SK-N-SH (cell line): Measurements from ENCODE around the gene SMPDL3A. TPM values are rescaled to one million over a fixed set of nuclear protein-coding genes. Genes with fewer than 3 reads are reported as not detected.

Source experiments
- CTCF ChIA-PET: fragments of 300-600, 350-600 bp; formaldehyde crosslinking; extraction: SDS; loops from one replicate; lab custom pipeline; 2021; lab: Yijun Ruan, JAX
- POLR2A ChIA-PET: fragments of 350-600 bp; sonication (Branson Sonifier 250); formaldehyde crosslinking; extraction: SDS; loops from one replicate; lab custom pipeline; 2020; ENCODE audit warnings: antibody characterized with exemption, inconsistent platforms; lab: Yijun Ruan, JAX
- DNase-seq: peaks from one replicate; pipeline ENCODE4 v3.0.0; 2012
- H2AFZ ChIP-seq: fragments of 200-600 bp; sonication (generic); 2 replicates; pipeline ENCODE4 v1.8.1; 2016; ENCODE audit warnings: antibody characterized with exemption, mild to moderate bottlenecking, low read depth
- H3F3A ChIP-seq: fragments of 200-600 bp; sonication (generic); replicated peaks from 2 replicates; pipeline ENCODE3; 2016; ENCODE audit warnings: antibody characterized with exemption, mild to moderate bottlenecking; ENCODE audit not compliant: insufficient read depth
- H3K27ac ChIP-seq, 2 experiments: fragments of 200-500 bp in 1 of 2; fragments of 200-600 bp in 1 of 2; sonication (Bioruptor generic) in 1 of 2; sonication (generic), shearing (Covaris generic) in 1 of 2; 2 replicates each; pipeline versions ENCODE4 v1.5.1 to v1.6.1; 2014 to 2016; ENCODE audit warnings: low read depth in 2 of 2, inconsistent platforms in 1 of 2, low read length in 1 of 2, mild to moderate bottlenecking in 1 of 2, mixed read lengths in 1 of 2
- H3K27me3 ChIP-seq: fragments of 200-600 bp; sonication (generic), shearing (Covaris generic); 2 replicates; pipeline ENCODE4 v1.6.1; 2016; ENCODE audit warnings: mixed run types; ENCODE audit not compliant: insufficient read depth
- H3K36me3 ChIP-seq, 2 experiments: fragments of 200-500 bp in 1 of 2; fragments of 200-600 bp in 1 of 2; sonication (Bioruptor generic) in 1 of 2; sonication (generic) in 1 of 2; replicated peaks in 1 of 2; 2 replicates each; pipeline versions ENCODE3 to v1.5.1; 2014 to 2016; ENCODE audit warnings: low read length in 1 of 2, mild to moderate bottlenecking in 1 of 2; ENCODE audit not compliant: insufficient read depth in 2 of 2, control insufficient read depth in 1 of 2
- H3K4me1 ChIP-seq, 2 experiments: fragments of 200-500 bp in 1 of 2; fragments of 200-600 bp in 1 of 2; sonication (Bioruptor generic) in 1 of 2; sonication (generic), shearing (Covaris generic) in 1 of 2; 2 replicates each; pipeline versions ENCODE4 v1.5.1 to v1.6.1; 2014 to 2016; ENCODE audit warnings: low read depth in 1 of 2, low read length in 1 of 2, mixed run types in 1 of 2; ENCODE audit not compliant: insufficient read depth in 2 of 2, control insufficient read depth in 1 of 2
- H3K4me2 ChIP-seq: fragments of 200-600 bp; sonication (generic), shearing (Covaris generic); 2 replicates; pipeline ENCODE4 v1.6.1; 2017; ENCODE audit warnings: mixed run types
- H3K4me3 ChIP-seq, 2 experiments: fragments of 200-500 bp in 1 of 2; fragments of 200-600 bp in 1 of 2; sonication (Bioruptor generic) in 1 of 2; sonication (generic), shearing (Covaris generic) in 1 of 2; 2 replicates each; pipeline versions ENCODE4 v1.5.1 to v1.8.1; 2014 to 2016; ENCODE audit warnings: low read depth in 2 of 2, inconsistent platforms in 1 of 2, low read length in 1 of 2, mild to moderate bottlenecking in 1 of 2, mixed read lengths in 1 of 2, moderate library complexity in 1 of 2
- H3K79me2 ChIP-seq: fragments of 200-600 bp; sonication (generic); 2 replicates; pipeline ENCODE4 v1.8.1; 2017; ENCODE audit warnings: mild to moderate bottlenecking; ENCODE audit not compliant: insufficient read depth
- H3K9ac ChIP-seq: fragments of 200-600 bp; sonication (generic); 2 replicates; pipeline ENCODE4 v1.6.1; 2017; ENCODE audit warnings: mixed run types
- H3K9me2 ChIP-seq: fragments of 200-600 bp; sonication (generic); 2 replicates; pipeline ENCODE4 v1.6.1; 2017; ENCODE audit warnings: mixed run types
- H3K9me3 ChIP-seq: fragments of 200-600 bp; sonication (generic); 2 replicates; pipeline ENCODE4 v1.6.1; 2017; ENCODE audit warnings: mixed run types, mild to moderate bottlenecking, moderate library complexity
- H4K20me1 ChIP-seq: fragments of 200-600 bp; sonication (generic); 2 replicates; pipeline ENCODE4 v1.6.1; 2017; ENCODE audit warnings: mild to moderate bottlenecking, mixed run types; ENCODE audit not compliant: insufficient read depth
- CHD2 ChIP-seq: fragments of 150-350 bp; IDR thresholded peaks from 2 replicates; pipeline ENCODE4 v1.6.1; 2018; ENCODE audit warnings: low read length; ENCODE audit not compliant: partially characterized antibody
- CTCF ChIP-seq: fragments of 200-600 bp; sonication (generic); IDR thresholded peaks from 2 replicates; pipeline ENCODE4 v1.6.1; 2017; ENCODE audit warnings: antibody characterized with exemption, mild to moderate bottlenecking, moderate library complexity
- ELF1 ChIP-seq: IDR thresholded peaks from 2 replicates; pipeline ENCODE4 v1.4.0; 2012
- EP300 ChIP-seq, 2 experiments: IDR thresholded peaks; 2 replicates each; pipeline versions ENCODE4 v1.4.0 to v1.6.1; 2012; ENCODE audit warnings: borderline replicate concordance in 1 of 2, low read depth in 1 of 2, low read length in 1 of 2
- EZH2phosphoT487 ChIP-seq: fragments of 200-600 bp; sonication (generic); IDR thresholded peaks from 2 replicates; pipeline ENCODE4 v1.6.1; 2017; ENCODE audit warnings: low read depth, mixed run types, mild to moderate bottlenecking, antibody characterized with exemption, moderate library complexity, borderline replicate concordance
- FOXM1 ChIP-seq: IDR thresholded peaks from 2 replicates; pipeline ENCODE4 v1.4.0; 2012; ENCODE audit warnings: low read depth, mild to moderate bottlenecking
- JUND ChIP-seq: IDR thresholded peaks from 2 replicates; pipeline ENCODE4 v1.4.0; 2012
- MAX ChIP-seq: IDR thresholded peaks from 2 replicates; pipeline ENCODE4 v1.4.0; 2012; ENCODE audit warnings: low read depth
- MEF2A ChIP-seq: IDR thresholded peaks from 2 replicates; pipeline ENCODE4 v1.4.0; 2012; ENCODE audit warnings: low read depth, borderline replicate concordance
- MXI1 ChIP-seq: IDR thresholded peaks from 2 replicates; pipeline ENCODE4 v1.6.1; 2012; ENCODE audit warnings: mild to moderate bottlenecking, low read depth, low read length, improper control_type of control experiment
- POLR2AphosphoS5 ChIP-seq: IDR thresholded peaks from 2 replicates; pipeline ENCODE4 v1.6.1; 2012; ENCODE audit warnings: low read depth, low read length
- RAD21 ChIP-seq: IDR thresholded peaks from 2 replicates; pipeline ENCODE4 v1.6.1; 2012; ENCODE audit warnings: mild to moderate bottlenecking, low read length
- RCOR1 ChIP-seq: fragments of 150-350 bp; IDR thresholded peaks from 2 replicates; pipeline ENCODE4 v1.6.1; 2017; ENCODE audit warnings: antibody characterized with exemption, low read length
- TCF12 ChIP-seq: IDR thresholded peaks from 2 replicates; pipeline ENCODE4 v1.4.0; 2012
- TEAD4 ChIP-seq: IDR thresholded peaks from 2 replicates; pipeline ENCODE4 v1.4.0; 2012; ENCODE audit warnings: mild to moderate bottlenecking, borderline replicate concordance; ENCODE audit not compliant: insufficient read depth
- USF1 ChIP-seq: IDR thresholded peaks from 2 replicates; pipeline ENCODE4 v1.4.0; 2012; ENCODE audit warnings: low read depth, borderline replicate concordance
- ZBTB33 ChIP-seq: IDR thresholded peaks from 2 replicates; pipeline ENCODE4 v1.4.0; 2012; ENCODE audit warnings: low read depth, borderline replicate concordance
- WGBS: methylation state at CpG from one replicate; pipeline ENCODE4 v1.1.6; 2017; ENCODE audit warnings: low lambda C conversion rate; 5-methylcytosine and 5-hydroxymethylcytosine counted together
- polyA plus RNA-seq, 3 experiments: library from polyadenylated mRNA; depleted of rRNA; stranded (reverse); fragments of >200 nt; gene quantifications; 2 replicates each; pipeline ENCODE4 v1.2.3, GENCODE V29; 2012

SMPDL3A gene
- polyA plus RNA-seq, 1 of the 3 experiments (the other 2 are of a cell fraction): 2.0 TPM

- Histone ChIP-seq H3K4me1 (peaks cover 0 to 9% of the 10 kb centered on the region in 2 experiments; a peak in 1 of 4 replicates), H3F3A (no peaks in the 10 kb centered on the region), H3K27me3 (peaks cover 16% of the 10 kb centered on the region), H3K4me2 (no peak overlapping the region), H3K36me3 (no peaks in the 10 kb centered on the region), H3K4me3 (no peak overlapping the region), H4K20me1 (no peaks in the 10 kb centered on the region), H2AFZ (no peak overlapping the region), H3K9me3 (no peaks in the 10 kb centered on the region), H3K9me2 (no peaks in the 10 kb centered on the region), H3K79me2 (no peaks in the 10 kb centered on the region), H3K27ac (no peak overlapping the region), H3K9ac (no peak overlapping the region)
- TF ChIP-seq TCF12 (no peak), EZH2phosphoT487 (no peak), USF1 (no peak), MXI1 (no peak), RAD21 (no peak), RCOR1 (no peak), CHD2 (no peak), ZBTB33 (no peak), JUND (no peak), TEAD4 (no peak), MEF2A (no peak), CTCF (no peak), ELF1 (no peak), FOXM1 (no peak), MAX (no peak), POLR2AphosphoS5 (no peak), EP300 (IDR thresholded peaks at IDR 0.05; ENCODE audit: borderline replicate concordance in 1 of 2, low read depth in 1 of 2, low read length in 1 of 2) (no peak)
- 93% methylated on average over 2 of the region's 2 CpGs for WGBS
- DNase-seq: no peak
- CTCF ChIA-PET: interaction anchor here (1.2 kb wide), 1 partner anchor 64 kb away, joined by 3 read pairs; no protein-coding TSS in a partner anchor
- POLR2A ChIA-PET: no interaction called here
These were observed 2.2 kb downstream of the SMPDL3A start for GRCh38 chr6:122791310-122791679.
